Endothelial cell of umbilical vein (primary cell): ENCODE measurements around the gene AFF4.

Experiments
- EZH2 ChIP-seq: IDR thresholded peaks from 2 replicates; pipeline ENCODE4 v1.6.1; 2012; ENCODE audit warnings: borderline replicate concordance, low read depth, mild to moderate bottlenecking, moderate library complexity, low read length, inconsistent platforms; ENCODE audit not compliant: severe bottlenecking
- FOS ChIP-seq: IDR thresholded peaks from 2 replicates; pipeline ENCODE4 v1.6.1; 2011; ENCODE audit warnings: mild to moderate bottlenecking, low read length, moderate library complexity, borderline replicate concordance; ENCODE audit not compliant: insufficient read depth
- GATA2 ChIP-seq: IDR thresholded peaks from 2 replicates; pipeline ENCODE4 v1.7.0; 2011; ENCODE audit warnings: low read depth, mild to moderate bottlenecking, moderate library complexity, mixed read lengths, low read length; ENCODE audit not compliant: insufficient read length, insufficient read depth
- JUN ChIP-seq: IDR thresholded peaks from 2 replicates; pipeline ENCODE4 v1.6.1; 2011; ENCODE audit warnings: borderline replicate concordance, low read depth; ENCODE audit not compliant: insufficient read length, insufficient read depth
- MYC ChIP-seq: IDR thresholded peaks from one replicate; pipeline ENCODE4 v1.6.1; 2011; ENCODE audit warnings: mild to moderate bottlenecking, low read depth, low read length
- POLR2A ChIP-seq: IDR thresholded peaks from 2 replicates; pipeline ENCODE4 v1.6.1; 2012; ENCODE audit warnings: low read depth, mild to moderate bottlenecking, control low read depth, low read length
- POLR2AphosphoS5 ChIP-seq: IDR thresholded peaks from 2 replicates; pipeline ENCODE4 v1.6.1; 2012; ENCODE audit warnings: low read depth, mild to moderate bottlenecking, control low read depth, low read length, moderate library complexity; ENCODE audit not compliant: insufficient read depth
- TF ChIP-seq, protein P1 (sequence below), 2 donors: IDR thresholded peaks; 1 replicate in 1 of 2; 2 replicates in 1 of 2; pipeline ENCODE4 v1.5.1; 2011; ENCODE audit warnings: low read length in 2 of 2, mild to moderate bottlenecking in 2 of 2, moderate library complexity in 2 of 2, control low read depth in 1 of 2, inconsistent platforms in 1 of 2, low read depth in 1 of 2; ENCODE audit not compliant: insufficient read depth in 1 of 2; ENCODE audit errors: extremely low read depth in 1 of 2
- TF ChIP-seq, protein P2 (sequence below): IDR thresholded peaks from 2 replicates; pipeline ENCODE4 v1.6.1; 2011; ENCODE audit not compliant: insufficient read depth, insufficient read length

DNA sequence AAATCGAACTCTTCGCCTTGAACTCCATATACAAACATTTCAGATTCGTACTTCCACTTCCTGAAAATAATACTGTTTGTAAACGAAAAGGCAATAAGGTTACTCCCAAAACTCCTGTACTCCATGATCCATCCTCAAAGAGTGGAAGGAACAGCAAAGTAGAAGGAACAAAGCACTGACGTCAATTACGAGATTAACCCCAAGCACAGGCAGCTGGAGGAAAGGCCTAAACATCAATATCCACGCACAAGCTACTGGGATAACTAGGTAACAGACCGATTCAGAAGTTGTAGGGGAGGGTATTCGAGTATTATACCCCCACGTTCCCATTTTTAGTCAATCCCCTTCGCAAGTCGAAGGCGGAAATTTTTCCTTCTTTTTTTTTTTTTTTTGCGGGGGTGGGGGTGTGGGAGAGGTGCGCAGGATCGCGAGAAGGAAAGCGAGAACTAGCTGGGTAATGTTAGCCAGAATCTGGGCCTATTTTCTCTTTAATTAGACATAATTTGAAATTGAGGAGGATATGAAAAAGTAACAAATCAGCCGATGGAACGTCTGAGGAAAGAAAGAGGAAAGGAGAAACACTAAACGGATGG, 909 bp downstream of the AFF4 start:
- TF ChIP-seq, protein P1, sequence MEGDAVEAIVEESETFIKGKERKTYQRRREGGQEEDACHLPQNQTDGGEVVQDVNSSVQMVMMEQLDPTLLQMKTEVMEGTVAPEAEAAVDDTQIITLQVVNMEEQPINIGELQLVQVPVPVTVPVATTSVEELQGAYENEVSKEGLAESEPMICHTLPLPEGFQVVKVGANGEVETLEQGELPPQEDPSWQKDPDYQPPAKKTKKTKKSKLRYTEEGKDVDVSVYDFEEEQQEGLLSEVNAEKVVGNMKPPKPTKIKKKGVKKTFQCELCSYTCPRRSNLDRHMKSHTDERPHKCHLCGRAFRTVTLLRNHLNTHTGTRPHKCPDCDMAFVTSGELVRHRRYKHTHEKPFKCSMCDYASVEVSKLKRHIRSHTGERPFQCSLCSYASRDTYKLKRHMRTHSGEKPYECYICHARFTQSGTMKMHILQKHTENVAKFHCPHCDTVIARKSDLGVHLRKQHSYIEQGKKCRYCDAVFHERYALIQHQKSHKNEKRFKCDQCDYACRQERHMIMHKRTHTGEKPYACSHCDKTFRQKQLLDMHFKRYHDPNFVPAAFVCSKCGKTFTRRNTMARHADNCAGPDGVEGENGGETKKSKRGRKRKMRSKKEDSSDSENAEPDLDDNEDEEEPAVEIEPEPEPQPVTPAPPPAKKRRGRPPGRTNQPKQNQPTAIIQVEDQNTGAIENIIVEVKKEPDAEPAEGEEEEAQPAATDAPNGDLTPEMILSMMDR (IDR thresholded peaks at IDR 0.05; ENCODE audit: extremely low read depth in 1 of 2, insufficient read depth in 1 of 2, low read depth in 1 of 2, low read length in 2 of 2): no peak
- no peak for TF ChIP-seq MYC
- TF ChIP-seq EZH2: no peak
- peak; percentile 32 for TF ChIP-seq POLR2A
- TF ChIP-seq, protein P2, sequence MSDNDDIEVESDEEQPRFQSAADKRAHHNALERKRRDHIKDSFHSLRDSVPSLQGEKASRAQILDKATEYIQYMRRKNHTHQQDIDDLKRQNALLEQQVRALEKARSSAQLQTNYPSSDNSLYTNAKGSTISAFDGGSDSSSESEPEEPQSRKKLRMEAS: no peak
- no peak for TF ChIP-seq JUN
- TF ChIP-seq POLR2AphosphoS5: no peak
- TF ChIP-seq FOS: peak; percentile 4
- no peak for TF ChIP-seq GATA2
